ENCODE data around the gene APBB2.

DNA sequence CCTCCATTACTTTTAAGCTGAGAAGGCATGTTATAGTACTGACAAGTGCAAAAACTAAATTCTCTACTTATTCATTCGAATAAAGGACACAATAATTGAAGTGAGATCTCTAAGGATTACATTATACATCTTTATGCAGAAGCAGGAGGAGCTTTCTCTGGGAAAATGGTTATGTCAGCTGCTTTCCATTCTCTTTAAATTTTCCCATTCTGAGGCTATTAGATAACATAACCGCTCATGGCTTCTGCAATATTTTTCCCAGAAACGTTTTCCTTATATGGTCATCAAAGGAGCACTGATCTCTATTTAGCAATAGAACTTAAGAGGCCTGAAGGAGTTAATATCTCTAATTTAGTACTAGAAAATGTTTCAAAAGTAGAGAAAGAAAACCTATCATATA, 243.0 kb downstream of the APBB2 start:
- TF ChIP-seq CTCF (IDR thresholded peaks at IDR 0.05; ENCODE audit: low read length) (no peak), EZH2 (IDR thresholded peaks at IDR 0.05; ENCODE audit: borderline replicate concordance, low read length) (no peak)

Measured in OCI-LY1 (cell line).